Fibroblast of gingiva (primary cell): Measurements from ENCODE around the gene GAMT.

Experiments
- DNase-seq: peaks from one replicate; pipeline ENCODE4 v3.0.0-alpha.2; 2011; ENCODE audit warnings: low read depth

Gene GAMT

DNA sequence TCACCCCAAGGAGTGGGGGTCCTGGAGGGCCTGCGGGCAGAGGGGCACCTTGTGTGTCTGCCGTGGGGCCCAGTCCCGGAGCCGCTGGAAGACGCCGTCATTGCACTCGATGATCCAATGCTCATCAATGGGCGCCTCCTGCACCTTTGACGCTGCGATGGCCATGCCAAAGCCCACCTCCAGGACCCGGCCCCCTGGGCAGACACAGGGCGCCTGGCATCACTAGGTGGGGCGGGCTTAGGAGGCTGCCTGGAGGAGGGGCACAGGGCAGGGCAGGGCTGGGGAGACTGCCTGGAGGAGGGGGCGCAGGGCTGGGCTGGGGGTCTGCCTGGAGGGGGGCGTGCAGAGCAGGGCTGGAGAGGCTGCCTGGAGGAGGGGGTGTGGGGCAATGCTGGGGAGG lies 1.6 kb downstream of the GAMT start:
- DNase-seq: no peak

DNA sequence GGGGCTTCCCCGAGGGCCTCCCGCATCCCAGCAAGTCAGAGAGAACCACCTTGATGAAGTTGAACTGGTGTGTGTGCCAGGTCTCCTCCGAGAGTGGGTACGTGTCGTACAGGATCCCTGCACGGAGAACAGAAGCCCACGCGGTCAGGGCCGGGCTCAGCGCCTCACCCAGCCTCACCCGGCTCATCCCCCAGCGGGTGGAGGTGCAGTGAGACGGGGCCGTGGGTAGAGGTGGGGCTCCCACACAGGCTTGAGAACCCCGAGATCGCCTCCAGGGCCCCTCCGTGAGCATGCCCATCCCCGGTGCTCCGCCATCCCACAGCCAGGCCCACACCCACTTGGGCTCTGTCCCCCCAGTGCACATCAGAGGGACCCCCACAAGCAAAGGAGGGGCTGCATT lies 2.3 kb downstream of the GAMT start:
- DNase-seq: no peak

DNA sequence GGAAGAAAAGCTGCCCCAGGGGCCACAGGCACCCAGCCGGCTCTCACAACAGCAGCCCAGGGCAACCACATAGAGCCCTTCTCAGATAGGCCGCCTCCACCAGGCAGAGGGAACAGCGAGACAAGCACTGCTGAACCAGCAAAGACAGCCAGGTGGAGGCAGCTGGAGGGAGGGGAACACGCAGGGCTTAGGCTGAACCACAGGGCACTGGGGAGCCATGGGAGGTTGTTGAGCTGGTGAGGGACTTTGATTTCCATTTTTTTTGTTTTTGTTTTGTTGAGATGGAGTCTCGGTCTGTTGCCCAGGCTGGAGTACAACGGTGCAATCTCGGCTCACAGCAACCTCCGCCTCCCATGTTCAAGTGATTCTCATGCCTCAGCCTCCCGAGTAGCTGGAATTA lies 3.5 kb downstream of the GAMT start:
- no peak for DNase-seq

DNA sequence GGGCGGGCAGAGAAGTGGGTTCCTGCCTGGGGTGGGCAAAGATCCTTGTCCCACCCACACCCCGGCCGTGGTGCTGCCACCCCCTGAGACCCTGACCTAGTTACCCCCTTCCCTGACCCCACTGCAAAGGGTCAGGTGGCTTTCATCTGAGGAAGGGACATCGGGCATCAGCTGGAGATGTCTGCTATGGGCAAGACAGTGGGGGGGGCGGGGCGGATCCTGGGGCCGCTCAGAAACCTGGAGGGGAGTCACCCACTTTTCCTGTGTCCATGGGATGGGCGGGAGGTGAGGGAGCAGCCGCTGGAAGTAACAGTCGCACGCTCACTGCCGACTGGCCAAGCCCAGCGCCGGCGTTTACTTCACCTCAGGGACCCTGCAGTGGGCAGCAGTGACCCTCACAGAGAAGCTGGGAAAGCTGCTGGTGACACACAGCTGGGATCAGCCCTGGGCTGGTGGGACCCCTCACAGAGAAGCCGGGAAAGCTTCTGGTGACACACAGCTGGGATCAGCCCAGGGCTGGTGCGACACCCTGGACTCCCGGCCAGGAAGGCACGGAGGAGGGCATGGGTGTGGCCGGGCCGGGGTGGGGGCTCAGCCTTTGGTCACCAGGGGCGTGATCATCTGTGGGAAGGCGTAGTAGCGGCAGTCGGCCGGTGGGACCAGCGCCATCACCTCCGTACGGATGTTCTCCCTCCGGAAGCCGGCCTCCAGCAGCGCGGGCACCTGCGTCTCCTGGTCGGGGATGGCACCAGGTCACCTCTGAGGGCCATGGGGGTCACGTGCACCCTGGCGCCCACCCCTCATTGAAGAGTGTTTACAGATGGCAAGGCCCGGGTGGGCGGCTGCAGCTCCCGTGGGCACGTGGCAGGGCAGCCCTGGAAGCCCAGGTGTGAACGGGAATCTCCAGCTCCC lies 4.3 kb downstream of the GAMT start:
- DNase-seq: no peak

DNA sequence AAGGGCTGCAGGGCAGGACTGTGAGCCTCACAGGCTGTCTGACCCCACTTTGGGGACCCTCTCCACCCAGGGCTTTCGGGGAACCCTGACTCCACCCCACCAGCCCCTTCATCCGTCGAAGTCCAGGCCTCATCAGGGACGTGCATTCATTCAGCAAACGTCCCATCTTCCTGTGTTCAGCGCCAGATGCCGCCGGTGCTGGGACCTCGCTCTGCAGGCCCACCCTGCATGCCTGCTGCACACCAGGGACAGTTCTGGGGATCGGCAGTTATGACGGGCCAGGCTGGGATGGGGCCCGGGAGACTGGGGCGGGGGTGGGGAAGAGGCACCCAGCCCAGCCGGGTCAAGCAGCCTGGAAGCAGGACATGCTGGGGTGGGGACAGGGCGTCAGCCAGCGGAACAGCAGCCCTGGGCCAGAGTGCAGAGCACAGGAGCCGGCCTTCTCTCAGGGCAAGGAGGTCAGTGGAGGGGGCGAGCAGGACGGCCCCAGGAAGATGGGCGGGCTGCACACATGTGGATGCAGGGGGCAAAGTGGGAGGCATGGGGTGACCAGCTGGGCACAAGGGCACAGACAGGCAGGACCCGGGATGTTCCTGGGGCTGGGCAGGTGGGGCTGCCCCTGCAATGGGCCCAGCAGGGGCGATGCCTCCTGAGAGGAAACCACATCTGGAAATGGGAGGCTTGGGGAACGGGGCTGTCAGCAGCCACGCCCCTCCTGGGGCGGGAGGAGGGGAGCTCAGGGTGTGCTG lies 5.1 kb downstream of the GAMT start:
- no peak for DNase-seq

DNA sequence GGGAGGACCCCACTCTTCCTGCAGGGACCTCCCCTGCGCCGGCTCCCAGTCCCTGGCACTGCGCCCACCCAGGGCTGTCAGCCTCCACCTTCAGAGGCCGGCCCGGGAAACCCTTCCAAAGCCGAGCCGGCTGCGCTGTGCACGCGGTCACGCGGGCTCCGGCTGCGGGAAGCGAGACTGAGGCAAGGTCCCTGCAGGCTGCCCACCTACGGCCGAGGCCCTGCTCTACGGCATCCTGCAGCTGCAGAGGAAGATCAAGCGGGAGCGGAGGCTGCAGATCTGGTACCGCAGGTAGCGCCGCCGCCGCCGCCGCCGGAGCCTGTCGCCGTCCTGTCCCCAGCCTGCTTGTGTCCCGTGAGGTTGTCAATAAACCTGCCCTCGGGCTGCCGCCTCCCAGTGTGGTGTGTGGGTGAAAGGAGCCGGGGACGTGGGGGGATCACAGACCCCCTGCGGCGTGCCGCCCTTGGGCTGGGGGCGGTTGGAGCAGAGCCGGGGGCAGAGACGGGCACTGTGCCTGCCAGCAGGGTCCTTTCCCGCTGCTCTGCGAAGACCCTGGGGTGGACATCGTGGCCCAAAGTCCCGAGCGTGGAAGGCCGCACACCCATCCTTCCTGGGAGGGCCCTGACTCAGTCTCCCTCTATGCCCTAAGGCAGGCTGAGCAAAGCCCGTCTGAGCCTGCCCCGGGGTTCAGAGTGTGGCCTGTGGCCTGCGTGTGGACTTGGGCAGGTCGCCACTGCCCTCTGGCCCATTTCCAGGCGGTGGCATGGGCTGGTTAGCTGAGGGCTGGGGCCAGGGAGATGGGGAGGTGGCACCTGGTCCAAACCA lies 5.9 kb downstream of the GAMT start:
- no peak for DNase-seq

DNA sequence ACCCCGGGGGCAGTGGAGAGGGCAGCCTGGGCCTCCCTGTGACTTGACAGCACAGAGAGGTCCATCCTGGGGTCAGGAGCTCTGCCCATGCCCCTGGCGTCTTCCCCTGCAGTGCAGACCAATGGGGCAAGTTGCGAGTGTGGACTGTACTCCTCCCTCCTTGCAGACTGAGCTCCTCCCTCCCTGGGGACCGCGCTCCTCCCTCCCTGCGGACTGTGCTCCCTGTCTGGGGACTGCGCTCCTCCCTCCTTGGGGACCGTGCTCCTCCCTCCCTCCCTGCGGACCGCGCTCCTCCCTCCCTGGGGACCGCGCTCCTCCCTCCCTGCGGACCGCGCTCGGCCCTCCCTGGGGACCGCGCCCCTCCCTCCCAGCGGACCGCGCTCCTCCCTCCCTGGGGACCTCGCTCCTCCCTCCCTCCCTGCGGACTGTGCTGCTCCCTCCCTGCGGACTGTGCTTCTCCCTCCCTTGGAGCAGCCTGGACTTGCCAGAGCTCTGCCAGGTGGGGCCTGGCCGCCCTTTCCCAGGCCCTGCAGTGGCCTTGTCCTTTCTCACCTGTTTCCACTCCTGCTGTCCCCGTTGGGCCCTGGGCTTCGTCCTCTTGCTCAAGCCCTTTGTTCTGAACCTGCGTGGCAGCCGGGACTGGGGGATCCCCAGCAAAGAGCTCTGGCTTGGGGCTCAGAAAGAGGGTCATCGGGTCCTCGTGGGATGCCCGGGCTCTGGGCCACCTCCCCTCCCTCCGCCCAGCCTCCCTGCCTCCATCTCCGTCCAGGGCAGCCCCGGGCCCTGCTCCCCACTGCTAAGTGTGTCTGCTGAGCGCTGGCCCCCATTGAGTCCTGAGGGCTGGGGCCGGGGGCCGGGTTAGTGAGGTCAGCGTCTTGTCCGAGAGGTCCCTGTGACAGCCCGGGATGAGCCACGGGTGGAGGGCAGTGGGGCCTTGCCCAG lies 6.8 kb downstream of the GAMT start:
- DNase-seq: no peak

DNA sequence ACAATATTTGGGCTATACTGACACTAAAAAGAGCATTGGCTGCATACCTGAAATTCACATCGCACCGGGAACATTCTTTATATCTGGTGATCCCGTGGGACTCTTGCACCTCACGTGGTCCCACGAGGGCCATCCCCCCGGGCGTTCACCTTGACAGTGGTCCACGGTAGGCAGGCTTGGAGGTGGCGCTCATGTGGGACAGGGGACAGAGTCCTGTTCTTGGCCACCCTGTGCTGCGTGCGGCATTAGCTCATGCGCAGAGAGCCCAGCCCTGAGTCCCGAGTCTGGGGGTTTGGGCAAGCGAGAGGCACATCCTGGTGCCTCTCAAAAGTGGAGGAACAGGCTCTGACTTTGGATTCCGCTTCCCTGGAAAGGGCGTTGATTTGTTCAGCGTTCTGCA lies 7.5 kb downstream of the GAMT start:
- no peak for DNase-seq

DNA sequence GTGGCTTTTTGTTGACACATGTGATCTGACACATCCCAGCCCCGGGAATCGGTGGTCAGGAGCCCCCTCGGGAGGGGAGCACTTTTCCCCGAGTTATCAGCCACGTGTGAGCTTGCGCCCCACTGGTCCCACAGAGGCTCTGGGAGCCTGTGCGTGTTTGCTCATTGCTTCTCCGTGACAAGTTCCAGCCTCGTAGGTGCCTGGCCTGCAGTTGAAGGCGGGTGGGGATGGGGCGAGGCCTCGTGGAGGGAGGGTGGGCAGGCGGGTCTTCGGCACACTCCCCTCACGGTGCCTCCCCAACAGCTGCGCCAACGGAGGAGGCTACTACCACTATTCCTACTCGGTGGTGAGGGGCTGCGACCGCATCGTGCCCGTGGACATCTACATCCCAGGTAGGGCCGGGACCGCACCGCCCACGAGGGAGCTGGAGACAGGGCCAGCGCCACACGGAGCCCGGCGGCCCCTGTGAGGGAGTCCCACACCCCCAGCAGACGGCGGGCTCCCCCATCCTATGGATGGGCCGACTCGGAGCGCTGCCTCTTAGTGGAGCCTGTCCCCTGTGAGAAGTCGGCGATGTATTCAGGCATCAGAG lies 8.3 kb downstream of the GAMT start:
- no peak for DNase-seq

DNA sequence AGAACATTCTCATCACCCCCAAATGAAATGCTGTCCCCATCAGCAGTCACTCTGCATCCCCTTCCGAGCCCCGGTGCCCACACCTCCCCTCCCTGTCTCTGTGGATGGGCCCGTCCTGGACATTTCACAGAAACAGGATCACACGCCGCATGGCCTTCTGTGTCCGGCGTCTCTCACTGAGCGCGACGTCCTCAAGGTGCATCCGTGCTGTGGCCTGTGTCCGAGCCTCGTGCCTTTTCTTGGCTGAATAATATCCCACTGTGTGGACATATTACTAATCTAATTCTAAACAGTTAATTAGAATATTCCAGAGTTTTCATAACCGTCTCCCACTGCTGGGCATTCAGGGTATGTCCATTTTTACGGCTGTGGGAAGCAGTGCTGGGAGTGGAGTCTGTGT lies 8.9 kb downstream of the GAMT start:
- no peak for DNase-seq

DNA sequence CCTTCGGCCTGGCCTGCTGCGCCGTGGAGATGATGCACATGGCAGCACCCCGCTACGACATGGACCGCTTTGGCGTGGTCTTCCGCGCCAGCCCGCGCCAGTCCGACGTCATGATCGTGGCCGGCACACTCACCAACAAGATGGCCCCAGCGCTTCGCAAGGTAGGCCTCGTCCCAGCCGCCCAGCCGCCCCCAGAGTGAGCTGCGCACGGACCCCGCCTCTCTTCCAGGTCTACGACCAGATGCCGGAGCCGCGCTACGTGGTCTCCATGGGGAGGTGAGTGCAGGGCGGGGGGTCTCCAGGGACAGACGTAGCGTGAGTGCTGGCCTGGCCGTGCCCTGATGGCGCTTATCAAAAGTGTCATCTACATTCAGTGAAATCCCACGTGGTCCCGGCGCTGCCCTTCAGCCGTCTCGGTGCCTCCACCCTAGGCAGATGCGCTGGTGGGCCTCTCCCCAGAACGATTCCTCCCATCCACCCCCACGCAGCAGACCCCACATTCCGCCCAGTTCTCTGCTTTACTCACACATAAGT lies 10.4 kb downstream of the GAMT start:
- no peak for DNase-seq

DNA sequence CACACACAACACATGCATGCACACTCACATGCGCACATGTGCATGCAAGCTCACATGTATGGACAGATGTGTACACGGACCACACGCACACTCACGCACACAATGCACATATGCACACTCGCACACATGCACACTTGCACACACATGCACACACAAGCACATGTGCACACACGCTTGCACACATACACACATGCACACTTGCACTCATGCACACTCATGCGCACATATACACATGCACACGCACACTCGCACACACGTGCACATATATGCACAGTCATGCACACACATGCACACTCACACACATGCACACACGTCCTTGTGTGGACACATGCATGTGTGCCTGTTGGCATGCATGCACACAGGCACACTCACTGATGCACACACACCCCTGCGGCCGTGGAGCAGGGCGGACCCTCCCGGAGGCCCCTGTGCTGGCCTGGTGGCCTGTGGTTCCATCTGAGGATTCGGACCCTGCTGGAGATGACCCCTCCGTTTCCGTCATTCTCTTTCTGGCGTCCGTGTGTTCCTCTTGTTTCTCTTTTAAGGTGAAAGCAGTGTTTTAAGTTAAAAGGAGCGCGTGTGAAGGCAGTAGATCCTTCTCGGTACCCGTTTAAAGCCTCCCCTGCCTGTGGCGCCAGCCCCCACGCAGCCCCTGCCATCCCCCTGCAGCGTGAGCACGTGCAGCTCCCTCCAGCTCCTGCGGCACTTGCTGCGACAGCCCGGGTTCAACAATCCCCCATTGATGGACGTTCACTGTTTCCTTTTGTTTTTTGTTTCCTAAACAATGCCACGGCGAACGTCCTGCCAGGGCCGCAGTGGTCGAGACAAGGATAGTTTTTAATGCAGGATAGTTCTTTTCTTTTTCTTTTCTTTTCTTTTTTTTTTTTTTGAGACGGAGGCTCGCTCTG lies 12.1 kb downstream of the GAMT start:
- no peak for DNase-seq

DNA sequence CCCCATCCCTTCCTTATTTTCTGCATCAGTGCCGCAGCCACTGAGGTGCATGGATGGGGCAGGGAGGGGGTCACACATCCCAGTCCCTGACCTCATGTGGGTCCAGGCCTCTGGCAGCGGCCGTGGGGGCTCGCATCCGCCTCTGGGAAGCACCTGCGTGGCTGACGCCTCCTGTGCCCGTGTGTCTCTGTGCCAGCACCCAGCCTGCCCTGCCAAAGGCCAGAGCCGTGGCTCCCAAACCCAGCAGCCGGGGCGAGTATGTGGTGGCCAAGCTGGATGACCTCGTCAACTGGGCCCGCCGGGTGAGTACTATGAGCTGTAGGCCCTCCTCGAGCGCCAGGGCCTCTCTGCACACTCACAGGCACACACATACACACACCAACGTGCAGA lies 12.7 kb downstream of the GAMT start:
- no peak for DNase-seq

DNA sequence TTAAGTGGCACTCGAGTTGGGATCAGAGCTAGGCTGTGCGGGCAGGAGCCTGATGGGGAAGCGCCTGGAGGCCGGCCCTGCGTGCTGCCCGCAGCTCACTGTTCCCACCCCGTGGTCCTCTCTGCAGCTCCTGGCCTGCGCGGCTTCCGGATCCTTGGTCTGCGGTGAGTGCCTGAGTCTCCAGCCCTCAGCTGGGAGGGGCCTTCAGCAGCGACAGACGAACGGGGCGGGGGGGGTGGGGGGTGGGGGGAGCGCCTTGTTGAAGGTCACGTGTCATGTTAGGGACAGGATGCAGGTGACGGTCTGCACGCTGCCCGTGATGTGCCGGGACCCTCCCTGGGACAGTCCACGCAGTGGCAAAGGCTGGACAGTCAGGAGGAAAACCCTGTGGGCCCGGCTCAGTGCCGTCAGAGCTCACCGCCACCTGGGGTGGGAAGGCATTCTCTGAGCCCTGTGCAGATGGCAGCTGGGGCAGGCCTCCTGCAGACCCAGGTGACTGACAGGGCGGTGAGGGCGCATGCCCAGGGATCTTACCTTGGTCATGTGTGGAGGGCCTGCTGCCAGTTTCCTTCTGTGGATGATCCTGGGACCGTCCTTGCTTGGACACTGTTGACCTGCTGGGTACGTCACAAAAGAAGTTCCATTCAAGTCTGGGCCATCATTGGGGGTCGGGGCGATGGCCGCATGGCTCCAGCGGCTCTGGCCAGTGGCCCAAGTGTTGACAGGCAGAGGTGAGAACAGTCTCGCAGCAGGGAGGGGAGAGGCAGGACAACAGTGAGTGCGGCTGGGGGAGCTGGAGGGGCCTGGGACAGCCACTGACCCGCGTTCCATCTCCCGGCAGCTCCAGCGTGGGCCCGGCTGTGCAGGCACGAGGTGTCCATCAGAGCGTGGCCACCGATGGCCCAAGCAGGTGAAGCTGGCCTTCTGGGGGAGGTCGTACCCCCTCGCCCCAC lies 13.4 kb downstream of the GAMT start:
- DNase-seq: no peak

DNA sequence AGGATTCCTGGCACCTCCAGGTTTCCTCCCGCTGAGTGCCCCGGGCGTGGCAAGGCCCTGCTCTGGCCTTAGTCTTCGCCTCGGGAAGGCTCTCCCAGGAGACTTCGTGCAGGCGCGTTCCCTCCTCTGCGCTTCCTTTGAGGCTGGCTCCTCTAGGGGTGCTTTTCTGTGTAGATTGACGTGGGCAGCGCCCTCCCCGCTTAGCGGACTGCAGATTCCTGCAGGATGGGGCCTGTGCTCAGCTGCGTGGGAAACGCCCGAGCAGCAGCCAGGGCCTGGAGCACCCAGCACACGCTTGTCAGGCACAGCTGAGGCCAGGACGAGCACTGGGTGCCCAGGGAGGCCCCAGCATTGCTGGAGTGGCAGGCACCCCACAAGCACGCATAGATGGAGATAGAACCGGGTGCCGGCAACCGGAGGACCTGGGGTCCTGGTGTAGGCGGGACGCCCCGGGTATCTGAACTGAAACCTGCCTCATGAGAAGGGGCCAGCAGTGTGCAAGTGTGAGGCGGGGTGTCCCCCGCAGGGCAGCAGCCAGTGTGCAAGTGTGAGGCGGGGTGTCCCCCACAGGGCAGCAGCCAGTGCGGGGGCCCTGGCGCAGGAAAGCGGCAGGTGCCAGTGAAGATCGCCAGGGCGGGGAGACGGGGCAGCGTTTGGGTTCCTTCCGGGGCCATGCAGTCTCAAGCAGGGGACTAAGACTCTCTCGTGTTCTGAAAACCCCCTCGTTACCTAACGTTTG lies 14.2 kb downstream of the GAMT start:
- DNase-seq: no peak

DNA sequence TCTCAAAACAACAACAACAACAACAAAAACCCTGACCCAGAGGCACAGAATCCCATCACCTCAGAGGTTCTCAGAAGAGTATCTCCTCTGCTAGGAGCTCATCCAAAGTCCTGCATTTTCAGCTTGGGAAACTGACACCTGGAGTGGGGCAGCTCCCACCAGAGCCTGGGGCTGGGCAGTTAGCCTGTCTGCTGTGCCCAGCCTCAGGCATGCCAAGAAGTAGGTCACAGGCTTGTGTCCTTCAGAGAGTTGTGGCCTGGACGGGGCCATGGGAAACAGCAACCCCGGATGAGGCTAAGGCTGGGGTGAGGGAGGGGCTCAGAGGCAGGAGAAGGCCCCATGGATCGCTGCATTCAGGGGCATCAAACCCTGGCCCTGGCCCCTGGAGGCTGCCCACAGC lies 15.5 kb downstream of the GAMT start:
- no peak for DNase-seq

DNA sequence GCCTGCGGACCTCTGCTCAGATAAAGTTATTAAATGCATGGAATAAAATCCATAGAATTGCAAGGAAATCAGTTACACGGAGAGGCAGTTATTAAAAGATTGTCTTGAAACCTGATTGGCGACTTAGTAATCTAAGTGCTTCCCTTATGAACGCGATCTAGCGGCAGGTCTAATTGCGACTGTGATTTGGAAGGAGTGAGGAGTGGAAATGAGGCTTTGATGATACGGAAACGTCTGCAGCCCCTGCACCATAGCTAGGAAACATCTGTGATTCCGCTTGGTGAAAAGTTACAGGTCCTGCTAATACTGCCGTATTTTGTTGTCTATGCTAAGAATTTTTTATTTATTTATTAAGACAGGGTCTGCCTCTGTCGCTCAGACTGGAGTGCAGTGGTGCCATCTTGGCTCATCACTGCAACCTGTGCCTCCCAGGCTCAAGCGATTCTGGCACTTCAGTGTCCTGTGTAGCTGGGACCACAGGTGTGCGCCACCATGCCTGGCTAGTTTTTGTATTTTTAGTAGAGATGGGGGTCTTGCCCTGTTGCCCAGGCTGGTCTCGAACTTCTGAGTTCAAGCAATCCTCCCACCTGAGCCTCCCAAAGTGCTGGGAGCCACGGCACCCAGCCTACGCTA lies 16.7 kb downstream of the GAMT start:
- no peak for DNase-seq
